GM23338 (cell line): ENCODE measurements around the gene DCLRE1C.
"Not testable (repeated sequence)": the region's sequence is repeated elsewhere in the genome, so short reads cannot be mapped to it uniquely, and the experiment has no call there.

Experiments
- EZH2 ChIP-seq: fragments of 200-600 bp; sonication (generic); IDR thresholded peaks from one replicate; pipeline ENCODE4 v1.8.0; 2017; ENCODE audit warnings: antibody characterized with exemption, mild to moderate bottlenecking, low read depth; ENCODE audit not compliant: unreplicated experiment
- TF ChIP-seq, protein P1 (sequence below), 2 experiments: fragments of 200-600 bp in 1 of 2; sonication (generic) in 1 of 2; conservative IDR thresholded peaks; 2 replicates each; pipeline versions ENCODE4 v1.5.1 to v1.6.1; 2016 to 2017; ENCODE audit warnings: antibody characterized with exemption in 2 of 2, low read depth in 2 of 2, mild to moderate bottlenecking in 2 of 2, moderate library complexity in 1 of 2
- TF ChIP-seq, protein P2 (sequence below): IDR thresholded peaks from one replicate; pipeline ENCODE4 v1.6.1; 2018; ENCODE audit warnings: antibody characterized with exemption; ENCODE audit not compliant: unreplicated experiment

- TF ChIP-seq, protein P1, sequence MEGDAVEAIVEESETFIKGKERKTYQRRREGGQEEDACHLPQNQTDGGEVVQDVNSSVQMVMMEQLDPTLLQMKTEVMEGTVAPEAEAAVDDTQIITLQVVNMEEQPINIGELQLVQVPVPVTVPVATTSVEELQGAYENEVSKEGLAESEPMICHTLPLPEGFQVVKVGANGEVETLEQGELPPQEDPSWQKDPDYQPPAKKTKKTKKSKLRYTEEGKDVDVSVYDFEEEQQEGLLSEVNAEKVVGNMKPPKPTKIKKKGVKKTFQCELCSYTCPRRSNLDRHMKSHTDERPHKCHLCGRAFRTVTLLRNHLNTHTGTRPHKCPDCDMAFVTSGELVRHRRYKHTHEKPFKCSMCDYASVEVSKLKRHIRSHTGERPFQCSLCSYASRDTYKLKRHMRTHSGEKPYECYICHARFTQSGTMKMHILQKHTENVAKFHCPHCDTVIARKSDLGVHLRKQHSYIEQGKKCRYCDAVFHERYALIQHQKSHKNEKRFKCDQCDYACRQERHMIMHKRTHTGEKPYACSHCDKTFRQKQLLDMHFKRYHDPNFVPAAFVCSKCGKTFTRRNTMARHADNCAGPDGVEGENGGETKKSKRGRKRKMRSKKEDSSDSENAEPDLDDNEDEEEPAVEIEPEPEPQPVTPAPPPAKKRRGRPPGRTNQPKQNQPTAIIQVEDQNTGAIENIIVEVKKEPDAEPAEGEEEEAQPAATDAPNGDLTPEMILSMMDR (conservative IDR thresholded peaks at IDR 0.05; ENCODE audit: low read depth in 2 of 2): not testable (repeated sequence)
- TF ChIP-seq EZH2: not testable (repeated sequence)
- TF ChIP-seq, protein P2, sequence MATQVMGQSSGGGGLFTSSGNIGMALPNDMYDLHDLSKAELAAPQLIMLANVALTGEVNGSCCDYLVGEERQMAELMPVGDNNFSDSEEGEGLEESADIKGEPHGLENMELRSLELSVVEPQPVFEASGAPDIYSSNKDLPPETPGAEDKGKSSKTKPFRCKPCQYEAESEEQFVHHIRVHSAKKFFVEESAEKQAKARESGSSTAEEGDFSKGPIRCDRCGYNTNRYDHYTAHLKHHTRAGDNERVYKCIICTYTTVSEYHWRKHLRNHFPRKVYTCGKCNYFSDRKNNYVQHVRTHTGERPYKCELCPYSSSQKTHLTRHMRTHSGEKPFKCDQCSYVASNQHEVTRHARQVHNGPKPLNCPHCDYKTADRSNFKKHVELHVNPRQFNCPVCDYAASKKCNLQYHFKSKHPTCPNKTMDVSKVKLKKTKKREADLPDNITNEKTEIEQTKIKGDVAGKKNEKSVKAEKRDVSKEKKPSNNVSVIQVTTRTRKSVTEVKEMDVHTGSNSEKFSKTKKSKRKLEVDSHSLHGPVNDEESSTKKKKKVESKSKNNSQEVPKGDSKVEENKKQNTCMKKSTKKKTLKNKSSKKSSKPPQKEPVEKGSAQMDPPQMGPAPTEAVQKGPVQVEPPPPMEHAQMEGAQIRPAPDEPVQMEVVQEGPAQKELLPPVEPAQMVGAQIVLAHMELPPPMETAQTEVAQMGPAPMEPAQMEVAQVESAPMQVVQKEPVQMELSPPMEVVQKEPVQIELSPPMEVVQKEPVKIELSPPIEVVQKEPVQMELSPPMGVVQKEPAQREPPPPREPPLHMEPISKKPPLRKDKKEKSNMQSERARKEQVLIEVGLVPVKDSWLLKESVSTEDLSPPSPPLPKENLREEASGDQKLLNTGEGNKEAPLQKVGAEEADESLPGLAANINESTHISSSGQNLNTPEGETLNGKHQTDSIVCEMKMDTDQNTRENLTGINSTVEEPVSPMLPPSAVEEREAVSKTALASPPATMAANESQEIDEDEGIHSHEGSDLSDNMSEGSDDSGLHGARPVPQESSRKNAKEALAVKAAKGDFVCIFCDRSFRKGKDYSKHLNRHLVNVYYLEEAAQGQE: not testable (repeated sequence)
Observed at GRCh38 chr10:14989552-14989951, 35.7 kb upstream of the DCLRE1C start.
